ENCODE measurements around the gene TEPSIN.

TEPSIN gene

DNA sequence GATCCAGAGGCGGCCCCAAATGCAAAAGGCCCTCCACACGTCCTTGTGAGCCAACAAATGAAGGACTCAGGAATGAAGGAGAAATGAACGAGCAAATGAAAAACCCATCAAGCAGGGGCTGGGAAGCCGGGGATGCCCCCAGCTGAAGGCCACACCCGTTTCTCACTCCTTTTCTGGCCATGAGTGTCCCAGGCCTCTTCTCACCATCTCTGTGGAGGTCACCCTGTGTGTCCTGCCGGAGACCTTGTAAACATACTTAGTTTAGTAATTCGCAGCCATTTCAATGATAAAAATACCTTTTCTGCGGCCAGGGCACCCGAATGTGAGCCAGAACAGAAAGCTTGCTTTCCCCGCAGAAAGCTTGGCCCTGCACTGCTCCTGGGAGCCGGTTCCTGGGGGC, 51.7 kb downstream of the TEPSIN start:
- no peak for DNase-seq (ENCODE audit: low spot score)
- FAIRE-seq: no peak

DNA sequence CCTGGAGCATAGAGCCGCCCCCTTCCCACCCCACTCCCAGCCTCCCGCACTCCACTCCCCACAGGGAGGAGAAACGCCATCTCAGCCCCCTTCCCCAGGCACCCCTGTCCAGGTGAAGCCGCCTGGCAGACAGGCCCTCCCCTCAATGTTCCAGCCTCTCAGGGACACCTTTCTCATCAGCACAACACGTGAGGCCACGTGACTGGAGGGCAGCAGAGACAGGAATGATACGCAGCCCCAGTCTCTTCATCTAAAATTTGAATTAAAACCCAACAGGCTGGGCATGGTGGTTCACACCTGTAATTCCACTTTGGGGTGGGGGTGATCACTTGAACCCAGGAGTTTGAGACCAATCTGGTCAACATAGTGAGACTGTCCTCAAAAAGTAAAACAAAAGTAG, 52.7 kb downstream of the TEPSIN start:
- no peak for DNase-seq (ENCODE audit: low spot score)
- no peak for FAIRE-seq

DNA sequence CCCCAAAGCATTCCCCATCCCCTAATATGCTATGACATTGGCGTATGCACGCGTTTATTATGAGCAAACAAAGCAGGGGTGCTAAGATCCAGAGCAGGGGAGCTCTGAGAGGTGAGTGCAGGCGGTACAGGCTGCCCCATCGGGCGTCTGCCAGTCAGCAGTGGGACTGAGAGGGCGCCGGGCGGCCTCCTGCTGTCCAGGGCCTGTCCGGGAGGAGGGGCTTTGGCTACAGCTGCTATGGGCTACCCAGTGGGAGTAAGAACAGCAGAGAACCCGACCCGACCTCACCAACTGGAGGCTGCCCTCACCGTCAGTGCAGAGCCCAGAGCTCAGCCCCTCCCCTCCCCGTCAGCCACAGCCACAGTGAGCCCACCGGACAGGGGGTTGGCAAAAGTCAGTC, 54.3 kb downstream of the TEPSIN start:
- DNase-seq (ENCODE audit: low spot score): no peak
- FAIRE-seq: no peak

DNA sequence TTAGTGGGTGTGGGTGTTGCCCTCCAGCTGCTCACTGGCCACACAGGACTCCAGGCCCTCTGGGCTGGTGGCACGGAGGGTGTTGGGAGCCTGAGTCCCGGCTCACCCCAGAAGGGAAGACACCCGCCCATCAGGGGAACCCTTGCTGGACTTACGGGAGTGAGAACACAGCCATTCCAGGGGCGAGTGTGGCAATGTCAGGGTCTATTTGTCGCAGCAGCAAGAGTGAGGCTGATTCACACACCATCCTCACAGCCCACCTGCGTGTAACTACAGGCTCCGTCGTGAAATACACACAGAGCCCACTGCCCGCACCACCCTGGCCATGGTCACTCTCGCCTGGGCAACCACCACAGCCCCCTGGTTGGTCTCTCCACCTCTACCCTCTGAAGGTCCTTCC, 55.0 kb downstream of the TEPSIN start:
- DNase-seq (ENCODE audit: low spot score) (no peak), FAIRE-seq (no peak)

DNA sequence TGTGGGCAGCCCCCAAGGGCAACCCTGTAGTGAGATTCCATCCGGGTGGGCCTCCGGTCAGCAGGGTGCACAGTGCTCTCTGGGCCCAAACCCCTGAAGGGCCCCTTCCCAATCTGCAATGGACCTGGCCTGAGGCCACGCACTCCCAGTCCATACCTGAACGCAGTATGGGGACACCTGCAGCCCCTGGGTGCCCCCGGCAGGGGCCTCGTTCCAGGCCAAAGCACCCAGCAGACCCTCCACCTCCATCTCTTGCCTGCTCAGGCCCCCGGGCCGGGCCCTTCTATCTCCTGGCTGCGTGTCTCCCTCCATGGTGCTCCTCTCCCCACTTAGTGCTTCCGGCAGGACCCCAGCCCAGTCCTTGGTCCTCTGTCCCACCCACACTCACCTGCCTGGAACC, 55.5 kb downstream of the TEPSIN start:
- FAIRE-seq (no peak), DNase-seq (ENCODE audit: low spot score) (no peak)

DNA sequence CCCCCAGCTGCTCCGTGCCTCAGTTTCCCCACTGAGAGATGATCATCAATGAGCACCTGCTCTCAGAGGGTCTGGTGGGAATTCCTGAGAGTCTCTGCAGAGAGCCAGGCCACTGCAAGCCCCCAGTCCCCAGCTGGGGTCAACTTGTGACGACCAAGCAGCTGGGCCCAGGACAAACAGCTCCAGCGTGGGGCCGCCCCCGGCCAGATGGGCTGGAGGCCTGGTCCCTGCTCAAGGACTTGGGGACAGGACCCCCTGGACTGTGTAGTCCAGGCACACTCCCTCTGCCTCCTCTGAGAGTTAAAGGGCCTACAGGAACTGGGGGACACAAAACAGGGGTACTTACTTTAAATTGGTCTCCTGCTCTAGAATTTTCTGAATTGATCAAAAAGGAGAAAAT, 56.3 kb downstream of the TEPSIN start:
- FAIRE-seq (no peak), DNase-seq (ENCODE audit: low spot score) (no peak)

DNA sequence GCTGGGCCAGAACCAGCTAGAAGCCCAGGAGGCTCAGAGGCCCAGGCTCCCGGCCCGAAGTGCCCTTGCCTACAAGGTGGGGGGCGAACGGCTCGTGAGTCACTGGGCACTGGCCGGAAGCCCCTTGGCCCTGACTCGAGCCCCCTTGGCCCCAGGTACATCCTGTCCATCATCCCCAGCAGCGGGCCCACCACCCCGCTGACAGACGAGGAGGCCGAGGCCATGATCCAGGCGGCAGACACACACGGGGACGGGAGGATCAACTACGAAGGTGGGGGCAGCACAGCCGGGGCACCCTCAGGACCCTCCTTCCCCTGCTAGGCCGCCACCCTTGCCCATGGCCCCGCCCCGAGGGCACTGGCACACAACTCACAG, 57.1 kb downstream of the TEPSIN start:
- FAIRE-seq (no peak), DNase-seq (ENCODE audit: low spot score) (no peak)

DNA sequence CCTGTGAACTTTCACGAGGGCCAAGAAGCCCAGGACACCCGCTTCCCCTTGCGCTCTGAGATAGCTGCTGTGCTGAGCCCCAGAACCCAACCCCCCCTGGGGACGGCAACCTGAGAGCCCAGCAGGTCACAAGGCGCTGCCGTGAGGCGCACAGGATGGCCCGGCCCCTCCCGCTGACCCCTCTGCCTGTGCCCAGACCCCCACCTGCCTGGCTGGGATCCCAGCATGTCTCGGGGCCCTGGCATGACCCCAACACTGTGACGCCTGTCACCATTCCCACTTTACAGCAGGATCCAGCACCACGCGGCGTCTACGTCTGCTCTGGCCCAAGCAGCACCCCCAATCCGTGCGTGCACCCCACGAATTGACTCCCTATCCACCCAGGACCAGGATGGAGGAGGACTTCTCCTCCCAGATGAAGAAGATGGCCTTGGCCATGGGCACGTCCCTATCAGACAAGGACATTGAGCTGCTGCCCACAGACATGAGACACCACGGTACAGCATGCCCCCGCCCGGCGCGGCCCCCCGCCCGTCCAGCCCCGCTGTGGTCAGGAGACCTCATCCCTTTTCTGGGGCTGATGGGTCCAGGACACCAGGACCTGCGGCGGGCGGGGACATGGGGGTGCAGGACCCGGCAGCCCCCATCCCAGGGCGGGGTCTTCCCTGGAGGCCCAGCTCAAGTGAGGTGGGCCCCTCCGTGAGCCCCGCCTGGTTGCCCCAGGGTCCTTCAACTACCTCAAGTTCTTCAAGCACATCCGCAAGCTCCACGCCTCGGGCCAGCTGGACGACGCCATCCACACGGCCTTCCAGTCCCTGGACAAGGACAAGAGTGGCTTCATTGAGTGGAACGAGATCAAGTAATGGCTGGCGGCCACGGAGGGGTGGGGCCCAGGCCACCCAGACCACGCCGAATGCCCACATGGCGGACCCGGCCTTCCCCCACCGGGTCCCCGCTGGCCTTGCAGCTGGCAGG, 57.7 kb downstream of the TEPSIN start:
- no peak for DNase-seq (ENCODE audit: low spot score)
- FAIRE-seq: no peak

DNA sequence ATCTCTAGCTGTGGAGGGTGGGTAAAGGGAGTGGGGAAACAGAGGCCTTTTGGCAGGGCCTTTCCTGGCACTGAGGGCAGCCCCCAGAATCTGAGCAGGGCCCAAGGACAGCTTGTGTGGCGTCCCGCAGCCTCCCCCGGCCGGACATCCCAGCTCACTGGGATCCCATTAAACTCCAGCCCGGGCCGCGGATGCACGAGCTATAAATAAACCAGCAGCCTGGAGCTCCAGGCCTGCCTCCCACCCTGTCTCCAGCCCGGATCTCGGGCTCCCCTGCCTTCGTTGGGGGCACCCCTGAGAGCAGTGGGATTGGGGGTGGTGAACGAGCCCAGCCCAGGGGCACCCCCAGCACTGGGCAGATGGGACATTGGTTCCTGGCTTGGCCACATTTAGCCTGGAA, 59.0 kb downstream of the TEPSIN start:
- DNase-seq (ENCODE audit: low spot score) (no peak), FAIRE-seq (no peak)

DNA sequence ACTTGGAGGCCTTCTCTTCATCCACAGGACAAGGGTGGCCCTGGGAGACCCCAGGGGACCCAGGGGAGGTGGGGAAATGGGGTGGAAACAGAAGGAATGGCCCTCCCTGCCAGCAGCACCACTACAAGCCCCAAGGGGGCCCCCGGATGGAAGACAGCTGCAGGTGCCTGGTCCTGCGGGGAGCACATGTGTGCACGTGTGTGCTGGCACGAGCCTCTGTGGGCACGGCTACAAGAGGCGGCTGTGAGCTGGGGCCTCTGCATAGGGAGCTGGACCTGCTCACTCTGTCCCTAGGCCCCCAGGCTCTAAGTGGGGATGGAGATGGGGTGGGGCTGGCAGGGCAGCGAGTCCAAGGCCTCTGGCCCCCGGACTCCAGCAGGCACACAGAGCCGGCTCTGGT, 59.6 kb downstream of the TEPSIN start:
- FAIRE-seq (no peak), DNase-seq (ENCODE audit: low spot score) (no peak)

Data from RCC 7860 (cell line).